Loucy (cell line): Measurements from ENCODE around the gene GRIN2D.

Source experiments
- H2AFZ ChIP-seq: fragments of 200-600 bp; sonication (generic); 2 replicates; pipeline ENCODE4 v1.6.0; 2016; ENCODE audit warnings: antibody characterized with exemption, mild to moderate bottlenecking, low read length, moderate library complexity
- H3F3A ChIP-seq: fragments of 200-600 bp; 2 replicates; pipeline ENCODE4 v1.6.0; 2016; ENCODE audit warnings: antibody characterized with exemption, low read depth, mild to moderate bottlenecking
- H3K27me3 ChIP-seq: fragments of 200-600 bp; sonication (generic); 2 replicates; pipeline ENCODE4 v1.6.1; 2014; ENCODE audit warnings: low read length, mild to moderate bottlenecking; ENCODE audit not compliant: insufficient read depth, poor library complexity, severe bottlenecking
- H3K36me3 ChIP-seq: fragments of 200-600 bp; sonication (generic); 2 replicates; pipeline ENCODE4 v1.6.1; 2016; ENCODE audit warnings: low read length; ENCODE audit not compliant: insufficient read depth
- H3K4me1 ChIP-seq: fragments of 200-600 bp; sonication (generic); 2 replicates; pipeline ENCODE4 v1.5.1; 2014; ENCODE audit warnings: low read length, mild to moderate bottlenecking; ENCODE audit not compliant: insufficient read depth, poor library complexity, severe bottlenecking
- H3K4me2 ChIP-seq: fragments of 200-600 bp; sonication (generic); 2 replicates; pipeline ENCODE4 v1.6.0; 2014; ENCODE audit warnings: antibody characterized with exemption, low read length, low read depth, mild to moderate bottlenecking; ENCODE audit not compliant: poor library complexity, severe bottlenecking
- H3K4me3 ChIP-seq: fragments of 200-600 bp; sonication (generic); 2 replicates; pipeline ENCODE4 v1.5.1; 2014; ENCODE audit warnings: low read length, mild to moderate bottlenecking, mixed read lengths; ENCODE audit not compliant: poor library complexity, severe bottlenecking
- H3K79me2 ChIP-seq: fragments of 200-600 bp; sonication (generic); 2 replicates; pipeline ENCODE4 v1.6.1; 2014; ENCODE audit warnings: low read length; ENCODE audit not compliant: insufficient read depth
- H3K9ac ChIP-seq: fragments of 200-600 bp; sonication (generic); 2 replicates; pipeline ENCODE4 v1.6.0; 2014; ENCODE audit warnings: mild to moderate bottlenecking, low read depth, low read length, moderate library complexity; ENCODE audit not compliant: poor library complexity, severe bottlenecking
- H3K9me2 ChIP-seq: fragments of 200-600 bp; sonication (generic); replicated peaks from 2 replicates; pipeline ENCODE4 v1.6.1; 2016; ENCODE audit warnings: low read depth, low read length, mixed read lengths
- H3K9me3 ChIP-seq: fragments of 200-600 bp; sonication (generic); 2 replicates; pipeline ENCODE4 v1.6.1; 2014; ENCODE audit warnings: mild to moderate bottlenecking, antibody characterized with exemption, low read length, low read depth; ENCODE audit not compliant: insufficient read depth
- H4K20me1 ChIP-seq: fragments of 200-600 bp; sonication (generic); 2 replicates; pipeline ENCODE4 v1.6.0; 2014; ENCODE audit warnings: antibody characterized with exemption, low read length, mild to moderate bottlenecking; ENCODE audit not compliant: insufficient read depth, poor library complexity, severe bottlenecking
- CTCF ChIP-seq: fragments of 200-600 bp; sonication (generic); conservative IDR thresholded peaks from 2 replicates; pipeline ENCODE4 v1.5.1; 2014; ENCODE audit warnings: mild to moderate bottlenecking, antibody characterized with exemption, low read length
- EZH2phosphoT487 ChIP-seq: fragments of 200-600 bp; IDR thresholded peaks from 2 replicates; pipeline ENCODE4 v1.6.1; 2018; ENCODE audit warnings: antibody characterized with exemption, mild to moderate bottlenecking, moderate library complexity, borderline replicate concordance

The GRIN2D gene

GRCh38 chr19:48364598-48365348 is 28.7 kb upstream of the GRIN2D start:
- TF ChIP-seq CTCF = no peak
- TF ChIP-seq EZH2phosphoT487 = no peak
- no peaks in the 10 kb centered on the region for H3K27me3 ChIP-seq
- peak overlapping the region; percentile 63 for H2AFZ ChIP-seq
- no peaks in the 10 kb centered on the region for H3K36me3 ChIP-seq
- H3K4me3 ChIP-seq = peak overlapping the region; percentile 71
- peaks cover 4% of the 10 kb centered on the region; the same call in 1 of the 2 replicates for H3K79me2 ChIP-seq
- no peaks in the 10 kb centered on the region for H3K9me2 ChIP-seq
- H3K4me2 ChIP-seq = peak overlapping the region; percentile 82
- H3F3A ChIP-seq = no peaks in the 10 kb centered on the region
- H4K20me1 ChIP-seq = no peaks in the 10 kb centered on the region
- peak overlapping the region; percentile 84 for H3K9ac ChIP-seq
- H3K9me3 ChIP-seq = no peaks in the 10 kb centered on the region
- peaks cover 13% of the 10 kb centered on the region for H3K4me1 ChIP-seq

GRCh38 chr19:48365602-48366001 is 27.9 kb upstream of the GRIN2D start:
- Histone ChIP-seq H3K4me2 (no peak overlapping the region), H3F3A (no peaks in the 10 kb centered on the region), H3K9me3 (no peaks in the 10 kb centered on the region), H3K4me3 (no peak overlapping the region), H3K4me1 (peaks cover 13% of the 10 kb centered on the region), H3K9ac (peak overlapping the region; percentile 84), H3K36me3 (no peaks in the 10 kb centered on the region), H3K9me2 (no peaks in the 10 kb centered on the region), H4K20me1 (no peaks in the 10 kb centered on the region), H3K27me3 (no peaks in the 10 kb centered on the region), H2AFZ (no peak overlapping the region), H3K79me2 (peaks cover 4% of the 10 kb centered on the region; the same call in 1 of the 2 replicates)
- TF ChIP-seq CTCF = no peak
- no peak for TF ChIP-seq EZH2phosphoT487

GRCh38 chr19:48367855-48368254 is 25.6 kb upstream of the GRIN2D start:
- no peaks in the 10 kb centered on the region for H3K9me2 ChIP-seq
- no peaks in the 10 kb centered on the region for H4K20me1 ChIP-seq
- TF ChIP-seq CTCF = no peak
- TF ChIP-seq EZH2phosphoT487 = no peak
- H3K4me2 ChIP-seq = no peak overlapping the region
- H2AFZ ChIP-seq = no peak overlapping the region
- no peak overlapping the region for H3K4me3 ChIP-seq
- H3K4me1 ChIP-seq = peaks cover 8% of the 10 kb centered on the region
- no peaks in the 10 kb centered on the region for H3K36me3 ChIP-seq
- no peaks in the 10 kb centered on the region for H3F3A ChIP-seq
- no peaks in the 10 kb centered on the region for H3K9me3 ChIP-seq
- no peaks in the 10 kb centered on the region for H3K27me3 ChIP-seq
- no peaks in the 10 kb centered on the region; the same call in 1 of the 2 replicates for H3K79me2 ChIP-seq
- no peak overlapping the region for H3K9ac ChIP-seq
